GM19452 (cell line): ENCODE measurements around the gene ATP7B.
"Not testable (repeated sequence)": the region's sequence is repeated elsewhere in the genome, so short reads cannot be mapped to it uniquely, and the experiment has no call there.

Source experiments
- ATAC-seq: cut with Tn5 transposase; IDR thresholded peaks from one replicate; pipeline ENCODE4 v1.9.1; 2021; ENCODE audit not compliant: unreplicated experiment

The ATP7B gene

DNA sequence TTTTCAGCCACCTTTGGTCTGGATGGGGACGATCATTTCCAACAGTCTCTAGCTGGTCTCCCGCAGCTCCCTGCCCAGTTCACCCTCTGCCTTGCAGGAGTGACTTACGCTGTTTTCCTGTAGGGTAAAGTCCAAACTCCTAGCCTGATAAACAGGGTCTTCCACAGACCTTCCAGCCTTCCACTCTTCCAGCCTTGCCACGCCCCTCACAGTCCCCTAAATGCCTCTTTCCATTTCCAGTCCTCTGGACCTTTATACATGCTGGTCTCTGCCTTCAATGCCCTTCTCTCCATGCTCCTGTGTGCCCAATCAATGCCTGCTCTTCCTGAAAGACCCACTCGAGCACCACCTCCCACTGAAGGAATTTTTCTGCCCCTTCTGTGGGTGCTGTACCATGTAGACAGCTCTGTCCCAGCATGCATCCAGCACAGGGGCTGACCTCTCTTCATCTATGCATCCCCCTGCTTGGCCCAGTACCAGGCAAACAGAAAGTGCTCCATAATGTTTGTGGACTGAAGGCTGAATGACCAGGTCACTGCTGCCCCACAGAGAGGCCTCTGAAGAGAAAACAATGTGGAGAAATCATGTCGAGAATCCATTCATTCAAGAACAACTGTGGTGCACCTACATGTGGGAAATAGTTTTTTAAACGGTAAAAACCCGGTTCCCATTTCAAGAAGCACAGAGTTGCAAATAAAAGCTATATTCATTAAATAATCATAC, 4.6 kb downstream of the ATP7B start:
- no peak for ATAC-seq

DNA sequence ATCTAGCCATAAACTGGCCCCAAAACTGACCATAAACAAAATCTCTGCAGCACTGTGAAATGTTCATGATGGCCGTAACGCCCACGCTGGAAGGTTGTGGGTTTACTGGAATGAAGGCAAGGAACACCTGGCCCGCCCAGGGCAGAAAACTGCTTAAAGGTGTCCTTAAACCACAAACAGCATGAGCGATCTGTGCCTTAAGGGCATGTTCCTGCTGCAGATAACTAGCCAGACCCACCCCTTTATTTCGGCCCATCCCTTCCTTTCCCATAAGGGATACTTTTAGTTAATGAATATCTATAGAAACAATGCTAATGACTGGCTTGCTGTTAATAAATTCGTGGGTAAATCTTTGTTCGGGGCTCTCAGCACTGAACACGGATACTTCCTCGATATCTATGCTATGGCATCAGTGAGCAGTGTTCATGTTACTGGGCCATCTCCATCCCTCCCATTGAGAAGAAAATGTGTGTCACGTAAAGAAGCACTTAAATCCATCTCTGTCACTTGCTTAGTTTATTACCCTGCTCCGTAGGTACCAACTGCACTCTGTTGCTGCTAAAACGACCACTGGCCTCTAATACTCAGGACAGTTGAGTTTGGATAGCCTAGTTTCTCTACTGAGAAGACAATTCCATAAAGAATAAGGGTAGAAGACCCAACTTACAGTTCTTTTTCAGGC, 5.3 kb downstream of the ATP7B start:
- ATAC-seq: no peak

DNA sequence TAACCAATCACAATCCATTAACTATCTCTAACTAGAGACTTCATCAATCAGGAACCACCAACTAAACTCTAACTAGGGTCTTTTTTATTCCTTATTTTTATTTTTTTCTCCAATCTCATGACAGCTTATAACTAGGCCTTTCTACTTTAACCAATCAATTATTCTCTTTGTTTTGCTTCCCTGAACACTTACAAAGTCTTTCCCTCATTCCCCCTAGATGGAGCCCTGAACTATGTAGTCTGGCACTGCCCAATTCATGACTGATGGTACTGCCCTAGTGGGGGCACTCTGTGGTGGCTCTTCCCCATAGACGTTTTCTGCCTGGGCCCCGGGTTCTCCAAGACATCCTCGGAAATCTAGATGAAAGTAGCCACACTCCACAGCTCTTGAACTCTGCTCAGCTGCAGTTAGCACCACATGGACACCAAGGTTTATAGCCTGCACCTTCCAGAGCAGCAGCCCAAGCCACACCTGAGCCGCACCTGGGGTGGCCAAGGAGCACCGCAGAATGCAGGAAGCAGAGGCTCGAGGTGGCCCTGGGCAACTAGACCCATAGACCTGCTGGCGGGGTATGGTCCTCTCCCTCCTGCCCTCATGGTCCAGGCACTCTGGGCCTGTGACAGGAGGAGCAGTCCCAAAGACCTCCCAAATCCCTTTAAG, 6.6 kb downstream of the ATP7B start:
- ATAC-seq: no peak

DNA sequence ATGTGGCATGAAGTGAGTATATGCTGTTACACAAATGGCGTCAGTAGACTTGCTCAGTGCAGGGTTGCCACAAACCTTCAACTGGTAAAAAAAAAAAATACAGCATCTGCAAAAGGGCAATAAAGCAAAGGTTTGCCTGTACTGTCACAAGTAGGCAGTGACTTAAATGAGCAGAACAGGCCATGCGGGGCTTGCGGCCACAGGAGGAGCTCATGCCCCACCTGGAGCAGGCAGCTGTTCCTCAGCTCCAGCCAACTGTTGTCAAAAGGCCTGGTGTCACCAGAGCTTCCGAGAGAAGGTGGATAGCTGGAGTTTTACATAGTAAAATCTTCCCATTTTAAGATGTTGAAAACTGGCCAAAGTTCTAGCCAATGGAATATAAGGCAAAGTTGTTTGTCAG, 7.7 kb downstream of the ATP7B start:
- no peak for ATAC-seq

DNA sequence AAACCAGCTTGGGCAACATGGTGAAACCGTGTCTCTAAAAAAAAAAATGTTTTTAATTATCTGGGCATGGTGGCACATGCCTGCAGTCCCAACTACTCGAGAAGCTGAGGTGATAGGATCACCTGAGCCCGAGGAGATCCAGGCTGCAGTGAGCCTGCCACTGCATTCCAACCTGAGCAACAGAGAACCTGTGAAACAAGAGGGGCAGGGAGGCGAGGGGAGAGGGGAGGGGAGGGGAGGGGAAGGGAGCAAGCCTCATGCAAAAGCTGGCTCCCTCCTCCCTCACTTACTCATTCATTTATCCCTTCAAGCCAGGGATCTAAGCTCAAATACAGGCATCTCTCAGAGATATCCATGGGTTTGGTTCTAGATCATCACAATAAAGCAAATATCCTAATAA, 8.9 kb downstream of the ATP7B start:
- ATAC-seq: no peak

DNA sequence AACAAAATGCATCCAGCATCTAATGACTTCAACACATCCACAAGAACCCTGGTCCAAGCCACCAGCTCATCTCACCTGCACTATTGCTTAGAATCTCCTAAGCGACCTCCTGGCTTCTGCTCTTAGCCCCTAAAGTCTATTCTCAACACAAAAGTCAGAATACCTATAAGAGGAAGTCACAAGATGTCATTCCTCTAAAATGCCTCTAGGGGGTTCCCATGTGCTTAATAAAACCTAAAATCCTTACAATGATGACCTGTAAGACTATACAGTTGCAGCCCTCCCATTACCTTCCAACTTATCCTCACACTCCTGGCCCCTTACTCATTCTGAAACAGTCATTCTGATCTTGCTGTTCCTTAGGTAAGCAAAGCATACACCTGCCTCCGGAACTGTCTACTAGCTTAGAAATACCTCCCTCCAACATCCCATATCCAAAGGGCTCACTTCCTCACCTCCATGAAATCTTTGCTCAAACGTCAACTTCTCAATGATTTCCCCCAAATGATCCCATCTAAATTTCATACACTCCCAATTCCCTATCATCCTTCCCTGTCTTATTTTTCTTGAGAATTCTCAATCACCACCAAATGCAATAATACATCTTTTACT, 10.0 kb downstream of the ATP7B start:
- ATAC-seq: no peak

DNA sequence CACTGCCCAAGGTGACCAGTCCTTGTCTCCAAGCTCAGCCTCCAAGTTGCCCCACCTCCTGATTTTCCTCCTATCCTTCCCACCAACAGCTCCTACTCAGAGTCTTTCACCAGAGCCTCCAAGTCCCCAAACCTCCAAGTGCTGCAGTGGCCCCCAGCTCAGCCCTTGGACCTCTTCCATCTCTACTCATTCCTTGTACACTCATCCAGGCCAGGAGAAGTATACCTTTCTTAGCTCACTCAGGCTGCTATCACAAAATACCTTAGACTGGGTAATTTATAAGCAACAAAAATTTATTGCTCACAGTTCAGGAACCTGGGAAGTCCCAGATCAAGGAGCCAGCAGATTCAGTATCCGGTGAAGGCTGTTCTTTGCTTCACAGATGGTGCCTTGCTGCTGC, 11.3 kb downstream of the ATP7B start:
- ATAC-seq: no peak

DNA sequence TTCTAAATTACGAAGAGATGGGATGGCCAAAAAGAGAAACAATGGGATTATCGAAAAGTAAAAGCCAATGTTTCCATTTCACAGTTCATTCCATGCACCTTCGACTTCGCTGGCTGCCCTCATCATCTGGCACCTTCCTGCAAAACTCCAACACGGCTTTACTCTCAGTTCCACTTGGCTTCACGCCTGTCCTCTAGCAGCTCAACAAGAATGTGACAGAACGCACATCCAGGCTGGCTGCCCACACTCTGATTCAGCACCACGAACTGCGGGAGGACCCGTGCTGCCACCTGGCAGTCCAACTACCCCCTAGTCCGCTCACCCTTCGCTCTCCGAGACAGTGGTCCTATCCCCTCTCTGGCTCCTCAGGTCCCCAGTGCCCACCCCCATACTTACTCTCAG, 11.7 kb downstream of the ATP7B start:
- no peak for ATAC-seq

DNA sequence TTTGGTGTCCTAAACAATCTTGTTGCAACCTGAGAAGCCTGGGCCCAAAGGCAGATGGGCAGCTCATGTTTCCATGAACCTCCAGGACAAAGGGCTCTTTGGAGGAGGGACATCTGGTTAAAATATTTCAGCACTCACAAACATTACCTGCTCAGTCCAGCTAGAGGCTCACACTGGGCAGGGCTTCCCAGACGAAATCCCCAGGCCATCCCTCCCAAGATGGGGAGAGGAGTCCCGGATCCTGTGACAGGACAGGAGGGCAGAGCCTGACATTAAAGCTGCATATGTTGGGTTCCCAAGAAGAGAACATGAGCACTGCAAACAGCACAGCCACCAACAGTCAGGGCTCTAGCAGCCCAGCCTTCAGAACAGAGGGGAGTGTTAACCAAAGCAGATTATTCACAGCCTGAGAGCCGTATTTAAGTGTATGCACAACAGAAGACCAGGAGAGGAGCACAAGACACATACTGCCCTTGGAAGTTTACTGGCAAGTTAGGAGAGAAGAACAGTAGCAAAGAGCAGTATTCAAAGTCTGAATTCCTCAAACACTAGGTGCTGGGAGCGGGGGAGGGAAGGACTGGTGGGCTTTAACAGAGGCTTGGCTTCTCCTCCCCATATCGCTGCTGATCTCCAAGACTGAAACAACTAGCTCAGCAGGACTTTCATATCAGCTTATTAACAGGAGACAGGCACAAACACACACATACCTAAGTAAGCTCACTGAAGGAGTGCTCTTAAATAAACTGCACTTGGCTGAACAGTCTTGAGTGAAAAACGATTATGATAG, 12.3 kb downstream of the ATP7B start:
- ATAC-seq: no peak

DNA sequence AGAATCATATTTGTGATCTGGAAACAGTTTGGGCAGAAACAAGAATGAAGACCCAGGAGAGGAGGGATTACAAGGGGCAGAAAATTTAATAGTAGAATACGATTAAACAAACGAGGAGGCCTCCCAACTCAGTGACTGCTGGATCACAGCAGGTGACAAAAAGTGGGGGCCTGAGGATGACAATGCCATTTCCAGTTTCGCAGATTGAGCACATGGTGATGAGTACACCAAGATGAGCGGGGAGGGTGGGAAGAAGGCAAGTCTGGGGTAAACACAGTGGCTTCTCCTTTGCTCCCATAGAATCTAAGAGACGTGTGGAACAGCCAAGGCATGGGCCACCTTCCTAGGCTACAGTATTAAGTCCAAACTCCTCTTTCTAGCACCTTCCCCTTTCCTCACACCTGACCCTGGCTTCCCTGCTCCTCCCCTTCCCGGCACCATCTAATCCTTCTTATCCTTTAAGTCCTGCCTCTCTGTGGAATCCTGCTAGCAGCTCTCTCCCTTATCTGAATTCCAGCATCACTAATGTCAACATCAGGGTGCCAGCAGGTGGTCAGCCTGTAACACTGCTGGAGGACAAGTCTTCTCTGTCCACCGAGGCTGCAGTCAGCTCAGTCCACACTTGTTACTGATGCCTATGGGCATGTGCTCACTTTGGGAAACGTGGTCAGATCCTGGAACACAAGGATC, 13.5 kb downstream of the ATP7B start:
- ATAC-seq: no peak

DNA sequence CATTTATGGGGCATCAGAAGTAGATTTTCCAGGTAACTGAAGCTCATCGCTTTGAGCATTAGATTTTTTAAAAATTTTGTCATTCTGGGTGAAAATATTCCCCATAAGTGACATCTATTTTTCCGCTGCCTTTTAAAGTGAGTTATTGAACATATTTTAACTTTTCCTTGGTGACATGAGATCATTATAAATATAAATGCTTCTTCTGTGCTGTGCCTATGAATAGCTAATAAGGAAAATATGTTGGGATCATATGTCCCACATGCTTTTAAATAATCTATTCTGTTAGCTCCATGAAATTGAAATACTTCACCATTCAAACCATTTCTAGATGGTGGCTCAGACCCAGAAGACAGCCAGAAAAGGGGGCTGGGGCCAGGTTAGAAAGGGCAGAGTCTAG, 14.1 kb downstream of the ATP7B start:
- ATAC-seq: no peak

DNA sequence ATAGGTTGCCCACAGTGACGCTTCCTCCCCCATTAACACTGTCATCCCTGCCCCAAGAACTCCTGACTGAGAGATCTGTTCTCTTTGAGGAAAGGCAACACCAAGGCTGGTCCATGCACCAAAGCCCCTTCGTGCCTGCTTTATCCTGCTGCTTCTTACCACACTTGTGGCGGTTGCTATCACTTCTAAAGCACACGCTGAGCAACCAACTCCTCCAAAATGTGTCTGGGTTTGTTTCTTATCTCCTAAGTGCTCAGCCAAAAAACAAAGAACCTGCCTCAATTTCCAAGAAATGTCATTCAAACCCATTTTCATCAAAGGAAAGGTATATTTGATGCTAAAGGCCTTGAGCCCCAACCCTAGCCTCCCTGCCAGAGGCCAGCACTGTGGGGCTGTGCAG, 14.6 kb downstream of the ATP7B start:
- ATAC-seq: no peak

DNA sequence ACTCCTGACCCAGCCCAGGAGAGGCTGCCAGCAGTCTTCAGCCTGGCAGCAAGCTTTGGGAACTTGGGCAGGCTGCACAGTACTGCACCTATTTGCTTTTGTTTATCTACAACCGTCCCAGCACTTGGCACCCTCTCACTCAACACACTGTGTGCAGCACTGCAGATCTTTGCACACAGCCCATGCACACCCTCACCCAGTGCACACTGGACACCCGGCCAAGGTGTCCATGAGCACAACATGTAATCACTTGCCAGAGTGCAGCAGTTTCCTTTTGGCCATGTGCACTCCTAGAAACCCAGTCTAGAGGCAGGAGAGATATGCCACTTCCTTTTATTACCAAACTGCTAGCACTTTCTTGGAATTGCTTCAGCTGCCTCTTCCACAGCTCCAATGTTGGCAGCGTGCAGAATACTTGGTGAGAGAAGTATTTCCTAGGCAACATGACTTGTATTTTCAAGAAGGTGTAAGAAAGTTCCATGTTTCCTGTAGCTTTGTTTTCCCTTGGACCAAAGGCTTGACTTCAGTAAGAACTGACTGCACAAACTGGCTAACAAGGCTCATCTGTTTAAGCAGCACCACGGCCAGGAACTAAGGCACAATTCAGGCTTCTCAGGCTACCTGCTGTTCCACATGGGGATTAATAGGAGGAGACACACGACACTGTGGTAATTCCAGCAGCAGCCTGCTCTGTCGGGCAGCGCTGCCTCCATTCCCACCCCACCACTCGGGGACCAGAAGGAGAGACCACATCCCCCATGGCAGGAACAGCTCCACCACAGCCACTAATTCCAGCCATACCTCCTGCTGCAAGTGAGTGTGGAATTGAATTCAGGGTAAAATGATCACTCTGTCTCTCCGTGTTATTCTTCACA, 15.3 kb downstream of the ATP7B start:
- no peak for ATAC-seq

DNA sequence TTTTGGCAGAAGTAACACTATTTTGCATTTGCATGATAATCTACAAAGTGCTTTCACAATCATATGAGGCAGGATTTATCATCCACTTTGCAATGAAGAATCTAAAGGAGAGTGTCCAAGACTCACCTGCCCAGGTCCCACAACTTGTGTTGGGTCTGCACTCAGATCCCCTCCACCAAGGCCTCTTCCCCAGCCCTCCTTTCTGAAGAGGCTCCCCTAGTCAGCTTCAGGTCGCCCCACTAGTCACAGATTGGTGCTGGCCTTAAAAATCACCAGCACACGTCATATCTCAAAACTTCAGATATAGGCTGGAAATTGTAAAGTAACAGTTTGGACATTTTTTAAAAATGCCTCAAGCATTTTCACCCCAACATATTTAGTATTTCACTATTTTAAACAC, 17.5 kb downstream of the ATP7B start:
- no peak for ATAC-seq

DNA sequence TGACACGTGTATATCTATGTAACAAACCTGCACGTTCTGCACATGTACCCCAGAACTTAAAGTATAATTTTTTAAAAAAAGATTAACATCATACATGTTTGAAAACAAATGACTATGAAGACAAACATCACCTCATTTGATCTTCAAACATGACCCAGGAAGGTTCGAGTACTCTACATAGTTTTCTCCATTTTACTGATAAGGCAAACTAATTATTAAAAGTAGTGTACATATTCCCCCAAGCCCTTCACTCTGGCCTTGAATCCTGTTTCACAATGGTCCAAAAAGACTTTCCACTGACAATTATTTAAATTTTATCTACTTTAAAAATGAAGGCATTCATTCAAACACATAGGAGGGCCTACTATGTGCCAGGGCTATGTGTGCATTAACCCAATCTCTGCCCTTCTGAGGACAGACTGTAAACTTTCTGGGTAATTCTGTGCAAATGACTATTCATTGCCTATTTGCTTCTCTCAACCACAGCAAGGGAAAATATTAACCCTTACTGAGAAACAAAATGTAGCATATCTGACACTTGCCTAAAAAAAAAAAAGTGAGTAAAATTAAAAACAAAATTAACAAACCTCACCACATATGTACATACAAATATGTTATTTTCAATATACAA, 22.1 kb downstream of the ATP7B start:
- ATAC-seq: no peak

DNA sequence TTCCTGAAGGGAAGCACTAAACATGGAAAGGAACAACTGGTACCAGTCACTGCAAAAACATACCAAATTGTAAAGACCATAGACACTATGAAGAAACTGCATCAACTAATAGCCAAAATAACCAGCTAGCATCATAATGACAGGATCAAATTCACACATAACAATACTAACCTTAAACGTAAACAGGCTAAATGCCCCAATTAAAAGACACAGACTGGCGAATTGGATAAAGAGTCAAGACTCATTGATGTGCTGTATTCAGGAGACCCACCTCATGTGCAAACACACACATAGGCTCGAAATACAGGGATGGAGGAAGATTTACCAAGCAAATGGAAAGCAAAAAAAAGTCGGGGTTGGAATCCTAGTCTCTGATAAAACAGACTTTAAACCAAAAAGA, 26.3 kb downstream of the ATP7B start:
- ATAC-seq: not testable (repeated sequence)

DNA sequence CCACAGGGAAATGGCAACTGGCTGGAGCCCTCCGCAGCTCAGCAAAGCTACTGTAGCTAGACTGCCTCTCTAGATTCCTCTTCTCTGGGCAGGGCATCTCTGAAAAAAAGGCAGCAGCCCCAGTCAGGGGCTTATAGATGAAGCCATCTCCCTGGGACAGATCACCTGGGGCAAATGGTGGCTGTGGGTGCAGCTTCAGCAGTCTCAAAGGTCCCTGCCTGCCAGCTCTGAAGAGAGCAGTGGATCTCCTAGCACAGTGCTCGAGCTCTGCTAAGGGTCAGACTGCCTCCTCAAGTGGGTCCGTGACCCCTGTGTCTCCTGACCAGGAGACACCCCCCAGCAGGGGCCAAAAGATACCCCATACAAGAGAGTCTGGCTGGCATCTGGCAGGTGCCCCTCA, 28.0 kb downstream of the ATP7B start:
- not testable (repeated sequence) for ATAC-seq

DNA sequence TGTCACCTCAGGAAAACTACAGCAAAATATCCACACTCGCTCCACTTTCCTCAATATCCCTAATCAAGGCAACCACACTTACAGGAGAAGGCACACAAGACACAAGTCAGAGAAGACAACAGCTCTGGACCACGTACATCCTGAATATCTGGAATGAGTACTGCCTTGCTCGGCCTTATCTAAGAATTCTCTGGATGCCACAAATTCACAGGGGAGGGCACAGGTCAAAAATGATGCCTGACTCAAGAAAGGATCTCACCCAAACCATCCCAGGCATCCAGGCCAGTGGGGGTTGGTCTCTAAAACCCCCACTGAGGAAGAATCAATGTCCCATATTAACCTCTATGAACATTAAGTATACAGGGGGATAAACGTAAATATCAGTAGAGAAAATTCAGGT, 29.9 kb downstream of the ATP7B start:
- no peak for ATAC-seq

DNA sequence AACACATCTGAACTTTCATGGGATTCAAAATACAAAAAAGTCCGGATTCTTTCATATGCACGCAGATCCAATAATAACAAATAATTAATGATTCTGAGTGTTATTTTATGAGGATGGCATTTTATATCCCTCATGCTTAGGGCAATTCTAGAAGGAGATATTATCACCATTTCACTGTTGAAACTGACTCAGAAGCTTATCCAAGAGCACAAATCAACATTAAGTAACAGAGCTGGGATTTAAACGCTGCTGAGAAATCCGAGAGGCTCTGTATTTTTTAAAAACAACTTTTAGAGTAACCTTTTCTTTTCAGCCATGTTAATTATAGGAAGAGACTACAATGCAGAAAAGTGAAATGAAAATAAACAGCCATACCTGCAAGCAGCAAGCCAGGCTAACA, 30.3 kb downstream of the ATP7B start:
- no peak for ATAC-seq
